ENCODE results near the gene ISOC2. TPM values are rescaled to one million over a fixed set of nuclear protein-coding genes. Genes with fewer than 3 reads are reported as not detected.

ISOC2 gene
- total and polyA plus RNA-seq, 9 of the 15 experiments (the other 6 are each of a cell fraction or from before 2014, with no cell fraction given), result 1.2 to 229 (median 58.3) TPM

- TF ChIP-seq FOXM1 (IDR thresholded peaks at IDR 0.05; ENCODE audit: low read depth) (no peak), FOXM1 (CRISPR knock-in tag; IDR thresholded peaks at IDR 0.05; ENCODE audit: low read depth) (peak; percentile 96), ZNF668 (CRISPR knock-in tag; IDR thresholded peaks at IDR 0.05) (no peak; the same call in 1 of the 2 replicates), POLR2B (IDR thresholded peaks at IDR 0.05; ENCODE audit: low read depth, partially characterized antibody) (peak; percentile 31), ZNF316 (IDR thresholded peaks at IDR 0.05) (peak; percentile 24; the same call in 1 of the 2 replicates), POLR3A (IDR thresholded peaks at IDR 0.05; ENCODE audit: borderline replicate concordance, extremely low read depth, insufficient read depth, insufficient read length) (no peak), DDX20 (tag; IDR thresholded peaks at IDR 0.05; ENCODE audit: low read depth) (no peak), SAP30 (IDR thresholded peaks at IDR 0.05; ENCODE audit: borderline replicate concordance, insufficient read depth, low read depth, low read length, poor library complexity, severe bottlenecking) (no peak), PREB (CRISPR knock-in tag; IDR thresholded peaks at IDR 0.05) (0 out of 2 replicates have a peak, but pooled peaks have one; percentile 73), EP300 (IDR thresholded peaks at IDR 0.05; ENCODE audit: low read length) (no peak), PKNOX1 (IDR thresholded peaks at IDR 0.05) (no peak), TSC22D4 (tag; IDR thresholded peaks at IDR 0.05) (no peak)
- TF ChIP-seq, protein P1, sequence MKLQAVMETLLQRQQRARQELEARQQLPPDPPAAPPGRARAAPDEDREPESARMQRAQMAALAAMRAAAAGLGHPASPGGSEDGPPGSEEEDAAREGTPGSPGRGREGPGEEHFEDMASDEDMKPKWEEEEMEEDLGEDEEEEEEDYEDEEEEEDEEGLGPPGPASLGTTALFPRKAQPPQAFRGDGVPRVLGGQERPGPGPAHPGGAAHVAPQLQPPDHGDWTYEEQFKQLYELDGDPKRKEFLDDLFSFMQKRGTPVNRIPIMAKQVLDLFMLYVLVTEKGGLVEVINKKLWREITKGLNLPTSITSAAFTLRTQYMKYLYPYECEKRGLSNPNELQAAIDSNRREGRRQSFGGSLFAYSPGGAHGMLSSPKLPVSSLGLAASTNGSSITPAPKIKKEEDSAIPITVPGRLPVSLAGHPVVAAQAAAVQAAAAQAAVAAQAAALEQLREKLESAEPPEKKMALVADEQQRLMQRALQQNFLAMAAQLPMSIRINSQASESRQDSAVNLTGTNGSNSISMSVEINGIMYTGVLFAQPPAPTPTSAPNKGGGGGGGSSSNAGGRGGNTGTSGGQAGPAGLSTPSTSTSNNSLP (IDR thresholded peaks at IDR 0.05; ENCODE audit: borderline replicate concordance, low read depth, low read length), result no peak
- TF ChIP-seq, protein P2, sequence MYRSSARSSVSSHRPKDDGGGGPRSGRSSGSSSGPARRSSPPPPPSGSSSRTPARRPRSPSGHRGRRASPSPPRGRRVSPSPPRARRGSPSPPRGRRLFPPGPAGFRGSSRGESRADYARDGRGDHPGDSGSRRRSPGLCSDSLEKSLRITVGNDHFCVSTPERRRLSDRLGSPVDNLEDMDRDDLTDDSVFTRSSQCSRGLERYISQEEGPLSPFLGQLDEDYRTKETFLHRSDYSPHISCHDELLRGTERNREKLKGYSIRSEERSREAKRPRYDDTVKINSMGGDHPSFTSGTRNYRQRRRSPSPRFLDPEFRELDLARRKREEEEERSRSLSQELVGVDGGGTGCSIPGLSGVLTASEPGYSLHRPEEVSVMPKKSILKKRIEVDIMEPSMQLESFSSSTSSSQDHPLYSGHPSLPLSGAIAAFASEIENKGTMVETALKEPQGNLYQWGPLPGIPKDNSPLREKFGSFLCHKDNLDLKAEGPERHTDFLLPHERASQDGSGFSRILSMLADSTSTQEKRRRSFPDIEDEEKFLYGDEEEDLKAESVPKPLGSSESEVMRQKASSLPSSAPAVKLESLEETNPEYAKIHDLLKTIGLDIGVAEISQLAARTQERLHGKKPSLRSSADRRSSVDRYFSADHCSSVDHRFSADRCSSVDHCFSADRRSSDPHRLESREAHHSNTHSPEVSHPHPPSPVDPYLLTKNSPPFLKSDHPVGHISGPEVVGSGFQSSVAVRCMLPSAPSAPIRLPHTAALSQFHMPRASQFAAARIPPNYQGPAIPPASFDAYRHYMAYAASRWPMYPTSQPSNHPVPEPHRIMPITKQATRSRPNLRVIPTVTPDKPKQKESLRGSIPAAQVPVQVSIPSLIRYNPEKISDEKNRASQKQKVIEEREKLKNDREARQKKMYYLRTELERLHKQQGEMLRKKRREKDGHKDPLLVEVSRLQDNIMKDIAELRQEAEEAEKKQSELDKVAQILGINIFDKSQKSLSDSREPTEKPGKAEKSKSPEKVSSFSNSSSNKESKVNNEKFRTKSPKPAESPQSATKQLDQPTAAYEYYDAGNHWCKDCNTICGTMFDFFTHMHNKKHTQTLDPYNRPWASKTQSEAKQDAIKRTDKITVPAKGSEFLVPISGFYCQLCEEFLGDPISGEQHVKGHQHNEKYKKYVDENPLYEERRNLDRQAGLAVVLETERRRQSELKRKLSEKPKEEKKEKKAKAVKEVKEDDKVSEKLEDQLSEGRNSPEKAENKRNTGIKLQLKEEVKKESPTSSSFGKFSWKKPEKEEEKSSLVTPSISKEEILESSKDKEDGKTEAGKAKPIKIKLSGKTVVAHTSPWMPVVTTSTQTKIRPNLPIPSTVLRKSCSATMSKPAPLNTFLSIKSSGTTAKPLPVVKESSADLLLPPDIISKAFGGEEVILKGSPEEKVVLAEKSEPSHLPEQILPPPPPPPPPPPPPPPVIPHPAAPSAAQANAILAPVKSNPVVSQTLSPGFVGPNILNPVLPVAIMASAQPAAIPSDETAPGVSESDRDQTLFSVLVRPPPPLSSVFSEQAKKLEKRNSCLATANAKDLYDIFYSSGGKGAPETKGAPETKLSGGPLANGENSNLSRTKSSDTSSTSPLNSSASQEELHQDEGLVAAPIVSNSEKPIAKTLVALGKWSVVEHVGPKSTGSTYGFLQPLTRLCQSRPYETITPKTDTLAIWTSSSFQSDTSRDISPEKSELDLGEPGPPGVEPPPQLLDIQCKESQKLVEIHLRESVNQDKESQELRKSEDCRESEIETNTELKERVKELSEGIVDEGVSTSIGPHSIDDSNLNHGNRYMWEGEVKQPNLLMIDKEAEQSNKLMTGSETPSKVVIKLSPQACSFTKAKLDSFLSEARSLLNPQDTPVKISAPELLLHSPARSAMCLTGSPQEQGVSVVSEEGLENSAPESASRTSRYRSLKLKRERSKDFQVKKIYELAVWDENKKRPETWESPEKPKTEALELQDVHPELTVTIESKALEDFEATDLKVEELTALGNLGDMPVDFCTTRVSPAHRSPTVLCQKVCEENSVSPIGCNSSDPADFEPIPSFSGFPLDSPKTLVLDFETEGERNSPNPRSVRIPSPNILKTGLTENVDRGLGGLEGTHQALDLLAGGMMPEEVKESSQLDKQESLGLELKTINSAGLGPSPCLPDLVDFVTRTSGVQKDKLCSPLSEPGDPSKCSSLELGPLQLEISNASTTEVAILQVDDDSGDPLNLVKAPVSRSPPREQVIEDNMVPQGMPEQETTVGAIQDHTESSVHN (IDR thresholded peaks at IDR 0.05; ENCODE audit: borderline replicate concordance in 1 of 2, low read depth in 1 of 2), result 0 out of 4 replicates have a peak, but pooled peaks of 1 of the 2 experiments have one; percentile 14
Observed at GRCh38 chr19:55503502-55504251, 42.2 kb upstream of the ISOC2 start (continued).
